ENCODE data around the gene STPG2.

- TF ChIP-seq, protein P1, sequence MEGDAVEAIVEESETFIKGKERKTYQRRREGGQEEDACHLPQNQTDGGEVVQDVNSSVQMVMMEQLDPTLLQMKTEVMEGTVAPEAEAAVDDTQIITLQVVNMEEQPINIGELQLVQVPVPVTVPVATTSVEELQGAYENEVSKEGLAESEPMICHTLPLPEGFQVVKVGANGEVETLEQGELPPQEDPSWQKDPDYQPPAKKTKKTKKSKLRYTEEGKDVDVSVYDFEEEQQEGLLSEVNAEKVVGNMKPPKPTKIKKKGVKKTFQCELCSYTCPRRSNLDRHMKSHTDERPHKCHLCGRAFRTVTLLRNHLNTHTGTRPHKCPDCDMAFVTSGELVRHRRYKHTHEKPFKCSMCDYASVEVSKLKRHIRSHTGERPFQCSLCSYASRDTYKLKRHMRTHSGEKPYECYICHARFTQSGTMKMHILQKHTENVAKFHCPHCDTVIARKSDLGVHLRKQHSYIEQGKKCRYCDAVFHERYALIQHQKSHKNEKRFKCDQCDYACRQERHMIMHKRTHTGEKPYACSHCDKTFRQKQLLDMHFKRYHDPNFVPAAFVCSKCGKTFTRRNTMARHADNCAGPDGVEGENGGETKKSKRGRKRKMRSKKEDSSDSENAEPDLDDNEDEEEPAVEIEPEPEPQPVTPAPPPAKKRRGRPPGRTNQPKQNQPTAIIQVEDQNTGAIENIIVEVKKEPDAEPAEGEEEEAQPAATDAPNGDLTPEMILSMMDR (IDR thresholded peaks at IDR 0.05) = no peak
- TF ChIP-seq EP300 (IDR thresholded peaks at IDR 0.05) = no peak
These were observed 537.3 kb downstream of the STPG2 start for GRCh38 chr4:97605932-97606331.

Measured in ovary (tissue), 3 donors.